HG02623 (cell line): ENCODE results near the gene CD300LB.
"Not testable (repeated sequence)": the region's sequence is repeated elsewhere in the genome, so short reads cannot be mapped to it uniquely, and the experiment has no call there.

Source experiments
- ATAC-seq: cut with Tn5 transposase; IDR thresholded peaks from one replicate; pipeline ENCODE4 v1.9.1; 2021; ENCODE audit warnings: moderate library complexity; ENCODE audit not compliant: unreplicated experiment

Gene CD300LB

DNA sequence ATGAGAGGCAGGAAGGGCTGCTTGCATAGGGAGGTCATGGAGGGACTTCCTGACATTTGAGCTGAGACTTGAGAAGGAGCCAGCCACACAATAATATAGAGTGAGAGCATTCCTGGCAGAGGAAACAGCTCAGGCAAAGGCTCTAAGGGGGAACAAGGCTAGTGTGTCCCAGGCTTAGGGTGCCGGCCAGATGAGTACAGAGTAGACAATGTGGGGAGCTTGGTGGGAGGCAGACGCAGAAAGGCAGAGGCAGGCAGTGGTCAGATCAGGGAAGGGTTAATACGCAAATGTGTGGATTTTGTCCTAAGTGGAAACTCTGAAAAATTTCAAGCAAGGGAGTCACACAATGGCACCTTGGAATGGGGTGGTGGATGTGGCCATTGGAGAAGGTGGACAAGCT lies 31.3 kb downstream of the CD300LB start:
- no peak for ATAC-seq

GRCh38 chr17:74497471-74497870 lies 33.8 kb downstream of the CD300LB start:
- ATAC-seq = no peak

DNA sequence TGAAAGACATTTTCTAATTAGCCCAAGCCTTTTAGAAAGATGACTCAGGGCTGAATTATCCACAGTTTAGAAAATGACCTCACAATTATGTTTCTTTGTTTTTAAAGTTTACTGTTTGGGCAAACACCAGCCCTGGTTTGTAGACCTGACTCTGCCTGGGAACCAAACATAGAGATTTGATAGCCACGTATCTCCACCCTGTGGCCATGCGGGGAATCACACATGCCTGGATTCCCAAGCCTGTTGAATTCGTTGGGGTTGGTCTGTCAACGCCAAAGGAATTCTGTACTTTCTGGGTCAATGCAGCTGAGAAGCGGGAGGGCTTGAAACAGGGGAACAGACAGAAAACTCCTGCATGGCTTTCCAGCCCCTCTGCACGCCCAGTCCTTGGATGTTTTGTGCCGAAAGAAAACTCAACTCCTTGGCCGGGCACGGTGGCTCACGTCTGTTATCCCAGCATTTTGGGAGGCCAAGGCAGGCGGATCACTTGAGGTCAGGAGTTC lies 37.9 kb downstream of the CD300LB start:
- ATAC-seq = no peak

DNA sequence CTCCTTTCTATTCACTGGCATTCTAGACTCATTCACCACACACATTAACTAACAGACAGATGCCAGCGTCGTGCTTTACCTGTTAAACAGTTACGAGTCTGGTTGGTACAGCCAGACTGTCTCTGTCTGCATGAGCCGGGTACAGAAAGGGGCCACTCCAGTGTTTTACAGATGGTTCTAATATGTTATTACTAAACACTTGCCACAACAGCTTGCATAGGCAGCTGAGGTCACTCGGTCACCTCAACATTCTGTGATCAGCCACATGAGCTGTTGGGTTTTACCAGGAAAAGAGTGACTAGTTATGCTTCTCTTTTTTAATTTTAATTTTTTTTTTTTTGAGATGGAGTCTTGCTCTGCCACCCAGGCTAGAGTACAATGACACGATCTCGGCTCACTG lies 39.6 kb downstream of the CD300LB start:
- ATAC-seq = no peak

DNA sequence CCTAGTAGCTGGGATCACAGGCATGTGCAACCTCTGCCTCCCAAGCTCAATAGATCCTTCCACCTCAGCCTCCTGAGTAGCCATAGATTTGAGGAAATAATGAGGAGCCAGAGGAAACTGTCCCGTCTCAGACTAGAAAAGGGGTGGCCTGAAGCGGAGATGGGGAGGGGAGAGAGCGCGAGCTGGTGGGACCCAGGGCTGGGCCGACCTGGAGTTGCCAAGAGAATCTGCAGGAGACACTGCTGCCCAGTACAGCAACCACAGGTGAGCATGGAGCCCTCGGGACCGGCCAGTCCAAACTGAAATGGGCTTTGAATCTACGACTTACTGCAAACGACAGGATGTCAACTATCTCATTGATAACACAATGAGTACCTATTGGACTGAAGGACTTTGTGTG lies 40.6 kb downstream of the CD300LB start:
- no peak for ATAC-seq

DNA sequence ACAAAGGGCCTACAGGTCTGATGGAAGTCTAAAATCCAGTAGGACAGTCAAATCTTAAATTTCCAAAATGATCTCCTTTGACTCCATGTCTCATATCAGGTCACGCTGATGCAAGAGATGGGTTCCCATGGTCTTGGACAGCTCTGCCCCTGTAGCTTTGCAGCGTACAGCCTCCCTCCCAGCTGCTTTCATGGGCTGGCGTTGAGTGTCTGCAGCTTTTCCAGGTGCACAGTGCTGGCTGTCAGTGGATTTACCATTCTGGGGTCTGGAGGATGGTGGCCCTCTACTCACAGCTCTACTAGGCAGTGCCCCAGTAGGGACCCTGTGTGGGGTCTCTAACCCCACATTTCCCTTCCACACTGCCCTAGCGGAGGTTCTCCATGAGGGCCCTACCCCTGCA lies 43.0 kb downstream of the CD300LB start:
- not testable (repeated sequence) for ATAC-seq

DNA sequence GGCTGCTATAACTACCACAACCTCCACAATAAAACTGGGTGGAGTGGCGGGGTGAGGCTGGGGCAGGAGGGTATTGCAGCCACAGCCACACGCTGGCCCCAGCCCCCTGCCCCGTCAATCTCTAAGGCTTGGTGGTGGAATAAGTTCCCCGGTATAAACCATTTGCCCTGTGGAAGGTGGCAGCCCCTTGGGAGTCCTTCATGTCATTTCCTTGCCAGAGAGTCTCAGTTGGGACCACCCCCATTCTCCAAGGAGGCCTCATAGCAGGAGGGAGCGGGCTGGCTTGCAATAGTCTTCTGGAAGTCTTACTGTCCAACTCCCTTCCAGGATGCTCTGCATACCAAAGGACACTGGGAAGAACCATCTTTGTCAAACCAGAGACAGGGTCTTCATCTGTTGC lies 45.4 kb downstream of the CD300LB start:
- no peak for ATAC-seq

GRCh38 chr17:74485022-74485743 lies 46.1 kb downstream of the CD300LB start:
- ATAC-seq = no peak

DNA sequence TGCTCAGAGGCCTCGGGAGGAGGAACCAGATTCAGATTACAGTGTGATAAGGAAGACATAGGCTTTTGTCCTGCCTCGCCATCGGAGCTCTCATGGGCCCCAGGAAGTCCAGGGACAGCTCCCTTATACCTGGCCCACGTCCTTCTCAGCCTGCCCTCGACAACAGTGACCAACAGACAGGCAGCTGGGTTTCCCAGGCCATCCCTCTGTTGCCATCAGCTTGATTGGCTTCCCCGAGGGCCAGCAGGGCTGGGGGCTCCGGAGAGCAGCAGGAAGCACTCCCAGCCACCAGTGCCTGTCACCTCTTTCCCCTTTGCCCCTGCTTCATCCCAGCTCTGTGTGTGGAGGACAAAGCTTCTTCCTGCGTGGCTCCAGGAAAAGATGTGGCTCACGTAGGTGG lies 47.2 kb downstream of the CD300LB start:
- no peak for ATAC-seq

DNA sequence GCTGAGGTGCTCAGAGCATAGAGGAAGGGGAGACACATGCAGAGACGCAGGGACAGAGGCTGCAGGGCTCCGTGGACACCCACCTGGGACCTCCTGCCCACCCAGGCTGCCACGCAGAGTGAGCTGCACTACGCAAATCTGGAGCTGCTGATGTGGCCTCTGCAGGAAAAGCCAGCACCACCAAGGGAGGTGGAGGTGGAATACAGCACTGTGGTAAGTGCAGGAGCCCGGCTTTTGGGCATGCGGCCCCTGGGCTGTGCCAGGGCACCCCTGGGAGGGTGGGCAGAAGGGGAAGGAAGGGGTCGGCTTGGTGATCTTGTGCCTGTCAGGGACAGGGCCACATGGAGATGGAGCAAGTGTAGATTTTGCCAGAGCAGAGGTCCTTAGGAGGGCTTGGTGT lies 49.7 kb downstream of the CD300LB start:
- ATAC-seq = no peak

DNA sequence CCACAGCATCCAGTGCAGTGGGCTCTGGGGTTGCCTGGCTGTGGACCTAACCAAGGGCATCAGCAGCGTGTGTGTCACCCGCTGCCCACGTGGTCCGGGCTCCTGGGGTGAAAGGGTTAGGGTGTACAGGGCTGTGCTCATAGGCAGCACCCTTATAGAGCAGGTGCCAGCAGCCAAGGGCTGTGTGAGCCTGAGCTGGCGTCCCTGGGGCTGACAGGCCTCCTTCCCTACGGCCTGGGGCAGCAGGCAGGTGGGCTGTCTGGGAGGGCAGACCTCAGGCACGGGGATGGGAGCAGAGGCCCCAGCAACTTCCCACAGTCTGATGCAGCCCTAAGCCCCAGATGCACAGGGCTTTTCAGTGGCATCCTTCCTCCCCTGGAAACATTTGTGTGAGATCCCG lies 51.0 kb downstream of the CD300LB start:
- no peak for ATAC-seq

- ATAC-seq = no peak
Measured at GRCh38 chr17:74478420-74479100, 52.7 kb downstream of the CD300LB start.

DNA sequence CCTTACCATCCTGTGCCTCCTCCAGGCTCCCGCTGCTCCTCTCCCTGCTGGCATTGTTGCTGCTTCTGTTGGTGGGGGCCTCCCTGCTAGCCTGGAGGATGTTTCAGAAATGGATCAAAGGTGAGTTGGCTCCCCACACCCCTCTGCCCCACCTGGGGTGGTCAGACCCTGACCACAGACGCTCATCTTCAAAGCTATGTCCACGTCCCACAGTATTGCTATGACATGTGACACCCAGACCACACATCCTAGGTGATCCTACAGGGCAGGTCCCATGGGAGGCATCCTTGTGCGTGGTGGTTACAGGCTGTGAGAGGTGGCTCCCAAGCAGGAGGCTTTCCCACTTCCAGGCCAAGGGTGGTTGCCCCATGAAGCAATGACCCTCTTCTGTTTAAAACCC lies 53.9 kb downstream of the CD300LB start:
- no peak for ATAC-seq

DNA sequence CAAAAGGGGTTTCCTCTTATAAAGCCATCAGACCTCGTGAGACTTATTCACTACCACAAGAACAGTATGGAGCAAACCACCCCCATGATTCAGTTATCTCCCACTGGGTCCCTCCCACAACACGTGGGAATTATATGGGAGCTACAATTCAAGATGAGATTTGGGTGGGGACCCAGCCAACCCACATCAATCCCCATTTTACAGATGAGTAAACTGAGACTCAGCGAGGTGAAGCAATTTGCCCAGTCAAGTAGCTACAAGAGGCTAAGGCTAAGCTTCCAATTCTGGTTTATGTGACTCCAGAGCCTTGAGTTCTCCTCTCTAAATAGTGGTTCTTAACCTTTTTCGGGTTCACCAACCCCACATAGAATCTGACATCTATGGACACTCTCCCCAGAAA lies 56.1 kb downstream of the CD300LB start:
- ATAC-seq = no peak

DNA sequence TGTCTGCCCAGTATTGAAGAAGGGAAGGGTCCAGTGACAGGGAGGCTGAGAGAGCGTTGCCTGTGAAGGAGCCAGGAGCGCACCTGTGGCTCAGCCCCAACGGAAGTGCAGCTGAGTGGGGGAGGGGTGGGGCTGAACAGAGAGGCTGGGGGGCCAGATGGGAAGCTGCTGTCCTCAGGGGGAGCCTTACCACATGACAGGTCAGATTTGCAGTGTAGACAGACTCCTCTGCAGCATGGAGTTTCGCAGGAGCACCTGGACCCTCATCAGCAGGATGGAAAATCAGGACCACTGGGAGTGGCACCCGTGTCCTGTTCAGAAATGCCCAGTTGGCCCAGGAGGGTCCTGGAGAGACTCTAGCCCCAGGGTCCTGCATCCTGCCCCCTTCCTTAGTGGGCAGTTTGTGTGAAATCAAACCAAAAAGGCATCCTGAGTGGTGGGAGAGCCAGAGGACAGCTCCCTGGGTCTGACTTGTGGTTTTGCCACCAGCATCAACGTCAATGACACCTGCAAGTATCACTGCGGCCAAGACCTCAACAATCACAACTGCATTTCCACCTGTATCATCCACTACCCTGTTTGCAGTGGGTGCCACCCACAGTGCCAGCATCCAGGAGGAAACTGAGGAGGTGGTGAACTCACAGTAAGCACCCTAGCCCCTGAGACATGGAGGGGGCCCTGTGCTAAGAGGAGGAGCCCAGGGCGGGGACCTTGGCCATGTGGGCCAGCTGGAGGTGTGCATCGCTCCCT lies 57.1 kb downstream of the CD300LB start:
- no peak for ATAC-seq

DNA sequence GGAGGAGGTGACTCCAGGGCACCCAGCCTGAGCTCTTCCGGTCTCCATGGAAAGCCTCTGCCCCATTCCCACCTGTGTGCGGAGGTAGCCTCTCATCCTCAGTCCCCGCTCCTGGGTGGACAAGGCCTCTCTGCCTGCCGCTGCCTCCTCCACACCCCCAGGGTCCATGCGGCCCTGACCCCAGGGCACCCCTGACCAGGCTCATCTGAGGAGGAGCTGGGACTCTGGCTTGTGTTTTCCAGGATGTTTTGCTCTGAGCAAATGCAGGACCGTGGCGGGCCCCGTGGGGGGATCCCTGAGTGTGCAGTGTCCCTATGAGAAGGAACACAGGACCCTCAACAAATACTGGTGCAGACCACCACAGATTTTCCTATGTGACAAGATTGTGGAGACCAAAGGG lies 58.0 kb downstream of the CD300LB start:
- ATAC-seq = no peak

- ATAC-seq = no peak
Measured at GRCh38 chr17:74472890-74473289, 58.4 kb downstream of the CD300LB start.

DNA sequence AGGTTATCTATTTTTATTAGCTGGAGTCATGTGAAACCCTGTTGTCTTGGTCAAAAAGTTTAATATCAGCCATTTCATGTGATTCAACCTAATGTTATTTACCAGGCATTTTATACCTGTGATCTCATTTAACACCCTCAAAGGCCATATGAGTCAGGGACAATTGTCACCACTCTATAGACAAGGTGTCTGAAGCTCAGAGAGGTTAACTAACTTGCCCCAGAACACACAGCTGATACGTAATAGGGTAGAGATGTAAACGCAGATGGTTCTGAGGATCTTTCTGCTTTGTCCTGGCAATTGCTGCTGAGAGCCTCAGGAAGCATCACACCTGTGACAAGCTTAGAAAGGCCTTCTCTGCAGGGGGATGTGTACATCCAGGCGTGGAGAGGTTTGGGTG lies 59.9 kb downstream of the CD300LB start:
- no peak for ATAC-seq
